Esophagus muscularis mucosa (tissue), 4 donors: ENCODE results near the gene MORC2. TPM values are rescaled to one million over a fixed set of nuclear protein-coding genes. Genes with fewer than 3 reads are reported as not detected.

Experiments
- DNase-seq: peaks from one replicate; pipeline ENCODE4 v3.0.0-alpha.2; 2017; ENCODE audit errors: extremely low spot score
- H3K27ac ChIP-seq, 4 donors: fragments of 200-600 bp; sonication (generic); replicated peaks in 1 of 4; 1 replicate in 3 of 4; 2 replicates in 1 of 4; pipeline ENCODE4 v1.5.1; 2016 to 2019; ENCODE audit warnings: mild to moderate bottlenecking in 1 of 4
- H3K27me3 ChIP-seq, 4 donors: fragments of 200-600 bp; sonication (generic); one replicate each; pipeline versions ENCODE4 v1.5.1 to v1.6.0; 2016 to 2019
- H3K36me3 ChIP-seq, 4 donors: fragments of 200-600 bp; sonication (generic); one replicate each; pipeline ENCODE4 v1.5.1; 2016 to 2019
- H3K4me1 ChIP-seq, 4 donors: fragments of 200-600 bp; sonication (generic); one replicate each; pipeline ENCODE4 v1.5.1; 2016 to 2019
- H3K4me3 ChIP-seq, 4 donors: fragments of 200-600 bp; sonication (generic); 1 replicate in 2 of 4; 2 replicates in 2 of 4; pipeline ENCODE4 v1.5.1; 2016 to 2019; ENCODE audit warnings: mild to moderate bottlenecking in 4 of 4, moderate library complexity in 1 of 4
- H3K9me3 ChIP-seq, 4 donors: fragments of 200-600 bp; sonication (generic); 1 replicate in 3 of 4; 2 replicates in 1 of 4; pipeline ENCODE4 v1.5.1; 2016 to 2019
- EP300 ChIP-seq: sonication (generic); formaldehyde crosslinking; IDR thresholded peaks from one replicate; pipeline ENCODE4 v1.6.1; 2017; ENCODE audit warnings: antibody characterized with exemption
- POLR2A ChIP-seq: fragments of 450-650 bp; IDR thresholded peaks from one replicate; pipeline ENCODE4 v1.6.1; 2017; ENCODE audit warnings: antibody characterized with exemption, moderate library complexity, mild to moderate bottlenecking, low read depth
- POLR2AphosphoS5 ChIP-seq, 2 donors: sonication (generic); formaldehyde crosslinking; IDR thresholded peaks; one replicate each; pipeline ENCODE4 v1.6.1; 2017; ENCODE audit warnings: antibody characterized with exemption in 2 of 2
- WGBS: methylation state at CpG from one replicate; pipeline ENCODE4 v1.1.5; 2018; 5-methylcytosine and 5-hydroxymethylcytosine counted together
- intact Hi-C: fragments of 100-400 bp; cut with DNase I; formaldehyde crosslinking; loops from one replicate; pipeline ENCODE4 v1.15.1; 2023
- total RNA-seq, 4 donors: library from RNA; depleted of rRNA; stranded (reverse); fragments of >200 nt; gene quantifications; one replicate each; pipeline versions ENCODE4 v1.1.0 to v1.2.1, GENCODE V29; 2016
- TF ChIP-seq, protein P1 (sequence below), 3 experiments: fragments of 200-600 bp in 2 of 3; fragments of 450-650 bp in 1 of 3; sonication (generic) in 2 of 3; IDR thresholded peaks; one replicate each; pipeline ENCODE4 v1.5.1; 2017 to 2019; ENCODE audit warnings: antibody characterized with exemption in 3 of 3, mild to moderate bottlenecking in 2 of 3, moderate library complexity in 1 of 3

The MORC2 gene
- total RNA-seq, 4 donors from 2014 or later, result 19.5 to 28.8 (median 23.8) TPM

DNA sequence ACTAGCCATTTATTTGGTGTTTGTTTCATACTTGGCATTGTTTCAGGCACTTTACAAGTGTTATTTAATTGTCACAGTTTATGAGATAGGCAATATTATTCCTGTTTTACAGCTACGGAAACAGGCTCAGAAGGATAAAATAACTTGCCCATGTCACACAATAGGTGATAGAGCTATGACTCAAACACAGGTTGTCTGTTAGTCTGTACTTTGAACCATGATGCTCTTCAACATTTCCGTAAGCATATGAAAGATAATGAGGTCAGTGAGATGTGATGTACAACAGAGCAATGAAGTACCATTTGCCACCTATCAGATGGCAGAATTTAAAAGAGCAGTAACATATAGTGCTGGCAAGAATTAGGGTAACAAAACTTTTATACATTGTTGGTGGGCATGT is 15.7 kb upstream of the MORC2 start:
- intact Hi-C loops, result no loop called here
- Histone ChIP-seq H3K36me3 (no peaks in the 10 kb centered on the region), H3K27me3 (no peaks in the 10 kb centered on the region), H3K27ac (no peak overlapping the region), H3K4me1 (no peaks in the 10 kb centered on the region), H3K4me3 (no peak overlapping the region), H3K9me3 (peaks cover 0 to 72% (median 7%) of the 10 kb centered on the region in 4 donors)
- WGBS, result 88% methylated on average over 2 of the region's 2 CpGs
- no peak for DNase-seq
- TF ChIP-seq POLR2A, result no peak
- TF ChIP-seq EP300, result no peak

GRCh38 chr22:30982512-30982911 is 13.9 kb upstream of the MORC2 start:
- H3K9me3 ChIP-seq, result peaks cover 0 to 70% (median 13%) of the 10 kb centered on the region in 4 donors
- no peaks in the 10 kb centered on the region for H3K27me3 ChIP-seq
- no peak overlapping the region for H3K27ac ChIP-seq
- TF ChIP-seq POLR2AphosphoS5 (IDR thresholded peaks at IDR 0.05) (no peak), POLR2A (no peak), EP300 (no peak)
- TF ChIP-seq, protein P1, sequence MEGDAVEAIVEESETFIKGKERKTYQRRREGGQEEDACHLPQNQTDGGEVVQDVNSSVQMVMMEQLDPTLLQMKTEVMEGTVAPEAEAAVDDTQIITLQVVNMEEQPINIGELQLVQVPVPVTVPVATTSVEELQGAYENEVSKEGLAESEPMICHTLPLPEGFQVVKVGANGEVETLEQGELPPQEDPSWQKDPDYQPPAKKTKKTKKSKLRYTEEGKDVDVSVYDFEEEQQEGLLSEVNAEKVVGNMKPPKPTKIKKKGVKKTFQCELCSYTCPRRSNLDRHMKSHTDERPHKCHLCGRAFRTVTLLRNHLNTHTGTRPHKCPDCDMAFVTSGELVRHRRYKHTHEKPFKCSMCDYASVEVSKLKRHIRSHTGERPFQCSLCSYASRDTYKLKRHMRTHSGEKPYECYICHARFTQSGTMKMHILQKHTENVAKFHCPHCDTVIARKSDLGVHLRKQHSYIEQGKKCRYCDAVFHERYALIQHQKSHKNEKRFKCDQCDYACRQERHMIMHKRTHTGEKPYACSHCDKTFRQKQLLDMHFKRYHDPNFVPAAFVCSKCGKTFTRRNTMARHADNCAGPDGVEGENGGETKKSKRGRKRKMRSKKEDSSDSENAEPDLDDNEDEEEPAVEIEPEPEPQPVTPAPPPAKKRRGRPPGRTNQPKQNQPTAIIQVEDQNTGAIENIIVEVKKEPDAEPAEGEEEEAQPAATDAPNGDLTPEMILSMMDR (IDR thresholded peaks at IDR 0.05), result no peak
- H3K4me1 ChIP-seq, result no peaks in the 10 kb centered on the region
- no peak overlapping the region for H3K4me3 ChIP-seq
- no peaks in the 10 kb centered on the region for H3K36me3 ChIP-seq
- WGBS, result 90% methylated on average over 2 of the region's 2 CpGs
- intact Hi-C loops, result no loop called here
- DNase-seq, result no peak

GRCh38 chr22:30979932-30980331 is 11.4 kb upstream of the MORC2 start:
- peaks cover 7 to 75% (median 31%) of the 10 kb centered on the region in 4 donors for H3K9me3 ChIP-seq
- H3K27ac ChIP-seq, result no peak overlapping the region
- peaks cover 0 to 10% (median 7%) of the 10 kb centered on the region in 4 donors for H3K36me3 ChIP-seq
- intact Hi-C loops, result loop anchor here (5.0 kb wide), 1 partner anchor 37 kb away; no protein-coding TSS in a partner anchor
- TF ChIP-seq POLR2A (no peak), EP300 (no peak), POLR2AphosphoS5 (IDR thresholded peaks at IDR 0.05) (no peak)
- TF ChIP-seq, protein P1 (IDR thresholded peaks at IDR 0.05), result no peak
- no peaks in the 10 kb centered on the region for H3K27me3 ChIP-seq
- H3K4me1 ChIP-seq, result no peaks in the 10 kb centered on the region
- DNase-seq, result no peak
- 86% methylated on average over 3 of the region's 3 CpGs for WGBS
- no peak overlapping the region for H3K4me3 ChIP-seq

- peaks cover 4 to 25% (median 17%) of the 10 kb centered on the region in 4 donors for H3K36me3 ChIP-seq
- H3K27ac ChIP-seq, result no peak overlapping the region
- no peaks in the 10 kb centered on the region for H3K27me3 ChIP-seq
- no peaks in the 10 kb centered on the region for H3K4me1 ChIP-seq
- 93% methylated on average over 3 of the region's 3 CpGs for WGBS
- intact Hi-C loops, result loop anchor here (5.0 kb wide), 1 partner anchor 39 kb away; no protein-coding TSS in a partner anchor
- peaks cover 7 to 83% (median 41%) of the 10 kb centered on the region in 4 donors for H3K9me3 ChIP-seq
- no peak overlapping the region for H3K4me3 ChIP-seq
- TF ChIP-seq POLR2A, result no peak
- TF ChIP-seq, protein P1 (IDR thresholded peaks at IDR 0.05), result no peak
- TF ChIP-seq POLR2AphosphoS5 (IDR thresholded peaks at IDR 0.05), result no peak
- TF ChIP-seq EP300, result no peak
- DNase-seq, result no peak
Observed at GRCh38 chr22:30978304-30978962, 9.9 kb upstream of the MORC2 start.

DNA sequence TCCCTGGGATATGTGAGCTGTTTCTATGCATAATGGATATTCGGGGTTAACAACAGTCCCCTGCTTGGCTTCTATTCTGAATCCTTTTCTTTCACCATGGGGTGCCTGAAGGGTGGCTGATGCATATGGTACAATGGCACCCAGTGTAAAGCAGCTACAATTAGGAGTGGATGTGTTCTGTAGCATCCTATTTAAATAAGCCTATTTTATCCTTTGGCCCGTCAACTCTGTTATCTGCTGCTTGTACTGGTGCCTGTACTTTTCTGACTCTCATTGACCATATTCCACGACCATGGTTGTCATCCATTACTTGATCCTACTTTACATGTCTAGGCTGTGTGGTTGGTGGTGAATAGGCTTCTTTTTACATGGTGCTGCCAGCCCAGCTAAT is 1.8 kb upstream of the MORC2 start:
- intact Hi-C loops, result loop anchor here (5.0 kb wide), 1 partner anchor 67 kb away; no protein-coding TSS in a partner anchor
- H3K36me3 ChIP-seq, result peaks cover 25 to 48% (median 36%) of the 10 kb centered on the region in 4 donors
- H3K4me1 ChIP-seq, result peaks cover 18 to 46% (median 29%) of the 10 kb centered on the region in 4 donors
- H3K27me3 ChIP-seq, result no peaks in the 10 kb centered on the region
- TF ChIP-seq, protein P1 (IDR thresholded peaks at IDR 0.05), result no peak
- TF ChIP-seq POLR2A, result no peak
- TF ChIP-seq EP300, result no peak
- no peak for TF ChIP-seq POLR2AphosphoS5 (IDR thresholded peaks at IDR 0.05)
- WGBS, result 61% methylated on average over 3 of the region's 3 CpGs
- DNase-seq, result no peak
- peaks cover 0 to 39% (median 28%) of the 10 kb centered on the region in 4 donors for H3K9me3 ChIP-seq
- peak overlapping the region in 3 of 4 donors; percentile 97 to 98 (median 98) for H3K27ac ChIP-seq
- peak overlapping the region; percentile 86 to 92 (median 92) for H3K4me3 ChIP-seq
